Erythroblast (primary cell): ENCODE results near the gene ZNF446.

Experiments
- GATA1 ChIP-seq: IDR thresholded peaks from 2 replicates; pipeline ENCODE4 v1.6.1; 2011; ENCODE audit warnings: low read depth, mild to moderate bottlenecking, control low read depth, low read length, moderate library complexity
- POLR2A ChIP-seq: IDR thresholded peaks from 2 replicates; pipeline ENCODE4 v1.6.1; 2011; ENCODE audit warnings: mild to moderate bottlenecking, low read length

DNA sequence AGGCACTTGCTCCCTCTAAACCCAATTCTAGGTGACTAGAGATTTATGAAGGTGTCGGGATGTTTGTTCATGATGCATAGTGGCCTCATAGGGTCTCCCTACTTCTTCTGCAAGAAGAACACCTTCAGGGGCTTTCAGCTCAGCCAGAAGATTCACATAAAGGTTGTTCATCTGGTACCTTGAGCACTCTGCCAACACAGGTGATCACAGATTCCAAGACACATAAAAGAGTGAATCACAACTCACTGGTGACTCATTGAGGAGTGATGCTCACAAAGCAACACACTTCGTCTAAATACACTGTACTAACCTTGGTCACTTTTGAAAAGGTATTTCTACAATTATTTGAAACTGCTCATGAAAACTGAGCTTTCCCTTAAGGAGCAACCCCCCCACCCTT, 16.1 kb upstream of the ZNF446 start:
- TF ChIP-seq POLR2A (no peak), GATA1 (no peak)
